Prostate gland (tissue), 2 donors: ENCODE data around the gene PLEKHM3. TPM values are rescaled to one million over a fixed set of nuclear protein-coding genes. Genes with fewer than 3 reads are reported as not detected.

Experiments
- DNase-seq: peaks from one replicate; pipeline ENCODE4 v3.0.0-alpha.2; 2019; ENCODE audit warnings: low spot score
- H3K27ac ChIP-seq, 2 donors: fragments of 200-600 bp; sonication (generic); 2 replicates each; pipeline ENCODE4 v1.5.1; 2017 to 2019
- H3K27me3 ChIP-seq: fragments of 200-600 bp; sonication (generic); replicated peaks from 2 replicates; pipeline ENCODE4 v1.5.1; 2019; ENCODE audit not compliant: insufficient read depth
- H3K36me3 ChIP-seq, 2 donors: fragments of 200-600 bp; sonication (generic); 1 replicate in 1 of 2; 2 replicates in 1 of 2; pipeline versions ENCODE4 v1.5.1 to v1.8.1; 2017 to 2019
- H3K4me1 ChIP-seq: fragments of 200-600 bp; sonication (generic); replicated peaks from 2 replicates; pipeline ENCODE4 v1.5.1; 2019
- H3K4me3 ChIP-seq, 2 donors: fragments of 200-600 bp; sonication (generic); 2 replicates each; pipeline ENCODE4 v1.5.1; 2017 to 2019
- H3K9me3 ChIP-seq: fragments of 200-600 bp; sonication (generic); 2 replicates; pipeline ENCODE4 v1.5.1; 2017
- CTCF ChIP-seq, 4 experiments: fragments of 200-600 bp in 2 of 4; fragments of 450-650 bp in 2 of 4; sonication (generic) in 2 of 4; IDR thresholded peaks; 1 replicate in 3 of 4; 2 replicates in 1 of 4; pipeline ENCODE4 v1.5.1; 2016 to 2019; ENCODE audit warnings: antibody characterized with exemption in 4 of 4, mild to moderate bottlenecking in 2 of 4, moderate library complexity in 2 of 4
- POLR2A ChIP-seq: fragments of 450-650 bp; IDR thresholded peaks from one replicate; pipeline ENCODE4 v1.6.1; 2016; ENCODE audit warnings: antibody characterized with exemption, mild to moderate bottlenecking
- POLR2AphosphoS5 ChIP-seq: sonication (generic); formaldehyde crosslinking; IDR thresholded peaks from one replicate; pipeline ENCODE4 v1.6.1; 2017; ENCODE audit warnings: antibody characterized with exemption
- WGBS: methylation state at CpG from one replicate; pipeline ENCODE4 v1.1.5; 2018; 5-methylcytosine and 5-hydroxymethylcytosine counted together
- intact Hi-C: fragments of 100-400 bp; cut with DNase I; formaldehyde crosslinking; loops from one replicate; pipeline ENCODE4 v1.14.2; 2022
- total RNA-seq, 2 donors: library from RNA; depleted of rRNA; stranded (reverse); fragments of >200 nt; gene quantifications; one replicate each; pipeline ENCODE4 v1.1.0, GENCODE V29; 2016

PLEKHM3 gene
- total RNA-seq, 2 donors from 2014 or later, result 17.0 to 28.6 TPM

DNA sequence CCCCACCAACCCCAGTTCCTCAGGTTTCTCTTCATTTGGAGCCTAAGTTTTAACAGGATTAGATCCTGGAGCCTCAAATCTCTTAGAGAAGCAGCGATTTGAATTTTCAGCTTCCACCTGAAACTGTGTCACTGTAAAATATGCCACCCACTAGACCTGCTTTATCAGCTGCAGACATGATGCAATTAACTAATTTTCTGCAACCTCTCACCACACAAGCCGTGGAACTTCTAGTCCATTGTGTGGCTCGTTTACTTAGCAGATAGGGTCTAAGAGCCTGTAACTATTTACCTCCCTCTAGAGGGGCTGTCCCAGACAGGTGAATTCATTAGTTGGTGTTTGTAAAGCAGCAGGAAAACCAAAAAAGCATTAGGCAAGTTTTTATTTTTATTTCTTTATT, 224.1 kb downstream of the PLEKHM3 start:
- TF ChIP-seq POLR2A, result no peak
- TF ChIP-seq CTCF (IDR thresholded peaks at IDR 0.05), result no peak
- no peak for TF ChIP-seq POLR2AphosphoS5
- Histone ChIP-seq H3K36me3 (no peaks in the 10 kb centered on the region), H3K4me1 (no peaks in the 10 kb centered on the region), H3K9me3 (no peaks in the 10 kb centered on the region), H3K27ac (no peak overlapping the region), H3K4me3 (no peak overlapping the region), H3K27me3 (no peaks in the 10 kb centered on the region)
- WGBS, result 32% methylated on average over 3 of the region's 3 CpGs
- DNase-seq, result no peak
- intact Hi-C loops, result no loop called here

DNA sequence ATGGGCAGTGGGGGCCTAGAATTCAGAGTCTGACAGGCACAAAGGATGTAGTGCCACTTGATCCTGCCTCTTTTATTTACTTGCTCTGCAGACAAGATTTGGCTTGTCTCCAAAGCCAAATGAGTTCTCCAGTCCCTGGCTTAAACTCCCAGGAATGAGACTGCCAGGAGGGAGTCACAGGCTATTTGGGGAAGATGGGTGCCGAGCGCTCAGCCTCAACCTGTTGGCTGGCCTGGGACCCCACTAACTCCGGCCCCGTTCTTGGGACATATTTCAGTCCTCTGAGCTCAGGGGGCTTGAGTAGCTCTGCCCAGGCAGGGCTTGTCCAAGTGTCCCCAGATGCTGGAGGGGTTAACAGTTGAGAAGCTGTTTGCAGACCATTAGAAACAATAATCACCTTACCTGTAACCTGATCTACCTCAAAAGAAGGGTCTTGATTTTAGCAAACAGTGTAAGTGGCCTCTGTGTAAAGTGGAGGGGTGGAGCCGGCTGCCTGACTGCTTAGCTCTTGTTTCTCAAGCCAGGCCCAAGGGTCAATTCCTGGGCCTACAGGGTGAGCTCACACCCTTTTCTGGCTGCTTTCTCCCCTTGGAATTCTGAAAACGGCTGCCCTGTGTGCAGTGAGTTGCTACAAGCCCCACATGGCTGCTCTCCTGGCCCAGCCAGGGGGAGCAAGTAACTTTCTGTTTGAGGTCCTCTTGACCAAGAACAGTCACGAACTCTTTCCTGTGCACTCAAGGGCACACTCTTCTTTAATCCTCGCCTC, 228.6 kb downstream of the PLEKHM3 start:
- DNase-seq, result no peak
- H3K27ac ChIP-seq, result no peak overlapping the region
- intact Hi-C loops, result no loop called here

DNA sequence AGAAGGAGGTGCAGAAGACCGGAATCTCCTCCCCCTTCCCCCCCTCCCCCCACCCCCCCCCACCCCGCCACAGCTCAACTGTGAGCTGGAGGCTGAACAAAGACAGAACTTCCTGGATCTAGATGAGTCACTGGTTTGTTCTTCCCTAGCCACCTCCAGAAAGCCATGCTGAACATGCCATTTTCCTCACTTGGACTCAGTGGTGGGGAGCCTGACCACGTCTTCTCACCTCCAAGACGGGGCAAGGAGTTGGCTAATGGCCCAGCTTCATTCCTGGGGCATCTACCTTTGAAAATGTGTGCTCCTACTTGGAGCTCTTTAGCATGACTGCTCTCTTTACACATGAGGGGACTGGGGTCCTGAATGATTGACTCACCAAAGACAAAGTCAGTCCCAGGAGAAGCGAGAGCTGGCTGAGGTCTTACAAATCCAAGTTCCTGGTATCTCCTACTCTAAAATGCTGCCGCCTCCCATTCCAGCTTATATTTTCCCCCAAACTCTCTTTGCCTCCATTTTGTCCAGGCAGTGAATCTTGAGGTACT, 233.0 kb downstream of the PLEKHM3 start:
- peak; percentile 11 for DNase-seq
- intact Hi-C loops, result no loop called here
- TF ChIP-seq POLR2A (no peak), POLR2AphosphoS5 (no peak), CTCF (IDR thresholded peaks at IDR 0.05) (no peak)
- H3K36me3 ChIP-seq, result no peaks in the 10 kb centered on the region
- no peak overlapping the region for H3K4me3 ChIP-seq
- H3K27me3 ChIP-seq, result no peaks in the 10 kb centered on the region
- WGBS, result 43% methylated on average over 6 of the region's 6 CpGs
- peaks cover 3% of the 10 kb centered on the region for H3K4me1 ChIP-seq
- H3K27ac ChIP-seq, result no peak overlapping the region
- H3K9me3 ChIP-seq, result no peaks in the 10 kb centered on the region

More for the DNA sequence above, 228.6 kb downstream of the PLEKHM3 start:
- Histone ChIP-seq H3K4me3 (no peak overlapping the region), H3K9me3 (no peaks in the 10 kb centered on the region), H3K27me3 (no peaks in the 10 kb centered on the region), H3K36me3 (no peaks in the 10 kb centered on the region), H3K4me1 (peaks cover 3% of the 10 kb centered on the region)
- TF ChIP-seq POLR2A (no peak), POLR2AphosphoS5 (no peak), CTCF (IDR thresholded peaks at IDR 0.05) (no peak)
- WGBS, result 49% methylated on average over 8 of the region's 8 CpGs

- no peak overlapping the region for H3K4me3 ChIP-seq
- H3K27ac ChIP-seq, result no peak overlapping the region
- H3K9me3 ChIP-seq, result no peaks in the 10 kb centered on the region
- no peaks in the 10 kb centered on the region for H3K27me3 ChIP-seq
- no peaks in the 10 kb centered on the region for H3K36me3 ChIP-seq
- H3K4me1 ChIP-seq, result peaks cover 3% of the 10 kb centered on the region
- DNase-seq, result no peak
- TF ChIP-seq POLR2A, result no peak
- TF ChIP-seq CTCF (IDR thresholded peaks at IDR 0.05), result no peak
- no peak for TF ChIP-seq POLR2AphosphoS5
- intact Hi-C loops, result no loop called here
- whole genome bisulfite sequencing, result 40% methylated on average over 6 of the region's 6 CpGs
These were observed 233.6 kb downstream of the PLEKHM3 start for GRCh38 chr2:207791579-207792243.
